GM19351 (cell line): ENCODE data around the gene YEATS2.
"Not testable (repeated sequence)": the region's sequence is repeated elsewhere in the genome, so short reads cannot be mapped to it uniquely, and the experiment has no call there.

Source experiments
- ATAC-seq: cut with Tn5 transposase; IDR thresholded peaks from one replicate; pipeline ENCODE4 v1.9.1; 2021; ENCODE audit warnings: mild to moderate bottlenecking, moderate library complexity; ENCODE audit not compliant: unreplicated experiment

YEATS2 gene

GRCh38 chr3:183697610-183698317, at the start of gene YEATS2:
TSS of gene YEATS2 (plus strand) at chr3:183697797. CDS start at chr3:183715163, 17,366 bp downstream.
- peak; percentile 81 for ATAC-seq

GRCh38 chr3:183650554-183650953, 47.0 kb upstream of the YEATS2 start:
- no peak for ATAC-seq

GRCh38 chr3:183653209-183654064, 44.2 kb upstream of the YEATS2 start:
- no peak for ATAC-seq

- no peak for ATAC-seq
Measured at GRCh38 chr3:183654727-183655126, 42.9 kb upstream of the YEATS2 start.

GRCh38 chr3:183662099-183662498, 35.5 kb upstream of the YEATS2 start:
- no peak for ATAC-seq

- ATAC-seq, result no peak
Measured at GRCh38 chr3:183664913-183665381, 32.6 kb upstream of the YEATS2 start.

- no peak for ATAC-seq
Measured at GRCh38 chr3:183680061-183680460, 17.5 kb upstream of the YEATS2 start.

GRCh38 chr3:183687705-183688104, 9.9 kb upstream of the YEATS2 start:
- ATAC-seq, result no peak

- ATAC-seq, result no peak
Measured at GRCh38 chr3:183688874-183689273, 8.7 kb upstream of the YEATS2 start.

- not testable (repeated sequence) for ATAC-seq
Measured at GRCh38 chr3:183689621-183690020, 8.0 kb upstream of the YEATS2 start.

GRCh38 chr3:183690402-183690995, 7.1 kb upstream of the YEATS2 start:
- ATAC-seq, result no peak

- no peak for ATAC-seq
Measured at GRCh38 chr3:183692436-183692835, 5.2 kb upstream of the YEATS2 start.

- no peak for ATAC-seq
Measured at GRCh38 chr3:183695569-183696364, 1.8 kb upstream of the YEATS2 start.

- no peak for ATAC-seq
Measured at GRCh38 chr3:183697123-183697609, 431 bp upstream of the YEATS2 start.

- peak; percentile 19 for ATAC-seq
Measured at GRCh38 chr3:183698318-183698751, 738 bp downstream of the YEATS2 start.

- no peak for ATAC-seq
Measured at GRCh38 chr3:183698756-183699155, 1.2 kb downstream of the YEATS2 start.

GRCh38 chr3:183699238-183699947, 1.8 kb downstream of the YEATS2 start:
- no peak for ATAC-seq

GRCh38 chr3:183701744-183702143, 4.1 kb downstream of the YEATS2 start:
- ATAC-seq, result no peak

GRCh38 chr3:183703892-183704291, 6.3 kb downstream of the YEATS2 start:
- not testable (repeated sequence) for ATAC-seq

GRCh38 chr3:183710231-183710630, 12.6 kb downstream of the YEATS2 start:
- ATAC-seq, result no peak
